Activated CD4-positive, alpha-beta T cell treated with anti-CD3 and anti-CD28 coated beads for 24 hours (primary cell): ENCODE data around the gene IGSF5.
"Not testable (repeated sequence)": the region's sequence is repeated elsewhere in the genome, so short reads cannot be mapped to it uniquely, and the experiment has no call there.

Experiments
- DNase-seq, 2 donors: peaks; one replicate each; pipeline ENCODE4 v3.0.0-alpha.2; 2020; ENCODE audit warnings: low read depth in 2 of 2

Gene IGSF5

GRCh38 chr21:39744883-39745282 is at the start of gene IGSF5:
Gene IGSF5 (plus strand): TSS chr21:39745183. CDS start chr21:39745510, 327 bp downstream.
- DNase-seq, result not testable (repeated sequence)

- DNase-seq, result no peak
Measured at GRCh38 chr21:39696196-39696595, 48.8 kb upstream of the IGSF5 start.

DNA sequence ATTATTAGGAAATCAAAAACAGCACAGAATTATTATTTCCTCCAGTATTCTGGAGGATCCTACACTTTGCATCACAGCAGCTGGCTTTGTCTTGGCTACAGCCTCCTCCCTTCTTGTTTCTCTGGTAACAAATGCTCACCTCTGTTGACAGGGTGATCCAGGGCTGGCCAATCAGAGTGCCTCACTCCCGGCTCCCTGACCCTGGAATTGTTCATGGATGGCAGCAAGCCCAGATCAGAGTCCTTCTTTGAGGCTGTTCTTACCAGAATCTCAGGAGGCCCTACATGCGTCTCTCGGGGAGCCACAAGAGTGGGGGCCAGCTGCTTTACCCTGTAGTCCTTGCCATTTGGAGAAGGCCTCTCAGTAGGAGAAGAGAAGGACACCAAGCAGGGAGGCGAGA is 48.4 kb upstream of the IGSF5 start:
- DNase-seq, result no peak

DNA sequence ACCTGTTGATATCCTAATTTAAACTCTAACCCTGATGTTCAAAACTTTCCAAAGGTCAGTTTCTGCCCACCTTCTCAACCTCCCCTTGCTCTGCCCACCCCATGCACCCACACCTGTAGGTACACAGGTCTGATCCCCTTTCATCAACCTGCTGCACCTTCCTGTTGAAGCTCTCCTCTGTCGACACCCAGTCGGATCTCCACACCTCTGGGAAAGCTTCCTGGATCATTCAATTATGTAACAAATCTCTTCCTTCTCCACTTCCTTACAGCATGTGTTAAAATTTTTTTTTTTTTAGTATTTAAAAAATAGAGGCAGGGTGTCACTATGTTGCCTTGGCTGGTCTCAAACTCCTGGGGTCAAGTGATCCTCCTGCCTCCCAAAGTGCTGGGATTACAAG is 44.7 kb upstream of the IGSF5 start:
- no peak for DNase-seq

DNA sequence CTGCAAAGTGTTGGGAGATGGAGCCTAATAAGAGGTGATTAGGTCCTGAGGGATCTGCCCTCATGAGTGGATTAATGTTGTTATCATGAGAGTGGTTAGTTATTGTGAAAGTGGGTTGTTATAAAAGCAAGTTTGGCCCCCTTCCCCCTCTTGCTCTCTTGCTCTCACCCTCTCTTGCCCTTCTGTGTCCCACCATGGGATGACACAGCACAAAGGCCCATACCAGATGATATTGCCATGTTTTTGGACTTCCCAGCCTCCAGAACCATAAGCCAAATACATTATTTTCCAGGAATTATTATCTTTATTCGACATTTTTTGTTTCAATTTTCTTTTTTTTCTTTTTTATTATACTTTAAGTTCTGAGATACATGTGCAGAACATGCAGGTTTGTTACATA is 41.4 kb upstream of the IGSF5 start:
- DNase-seq, result no peak

- no peak for DNase-seq
Measured at GRCh38 chr21:39705849-39706248, 39.1 kb upstream of the IGSF5 start.

DNA sequence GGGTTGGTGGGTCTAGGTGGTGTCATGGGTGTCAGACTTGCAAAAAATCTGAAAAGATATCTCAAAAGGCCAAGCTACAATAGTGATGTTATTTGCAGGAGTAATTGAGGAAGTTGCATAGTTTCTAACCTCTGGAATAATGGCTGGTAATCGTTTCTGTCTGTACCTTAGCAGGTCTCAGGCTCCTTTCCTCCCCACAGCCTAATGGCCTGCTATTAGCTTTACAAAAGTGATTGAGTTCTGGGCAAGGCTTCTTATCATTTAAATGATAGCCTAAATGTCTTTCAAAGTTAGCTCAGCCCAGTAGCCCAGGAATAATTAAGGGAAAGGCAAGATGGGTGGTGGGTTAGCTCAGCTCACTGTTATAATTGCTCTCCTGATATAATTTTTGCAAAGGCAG is 37.7 kb upstream of the IGSF5 start:
- no peak for DNase-seq

DNA sequence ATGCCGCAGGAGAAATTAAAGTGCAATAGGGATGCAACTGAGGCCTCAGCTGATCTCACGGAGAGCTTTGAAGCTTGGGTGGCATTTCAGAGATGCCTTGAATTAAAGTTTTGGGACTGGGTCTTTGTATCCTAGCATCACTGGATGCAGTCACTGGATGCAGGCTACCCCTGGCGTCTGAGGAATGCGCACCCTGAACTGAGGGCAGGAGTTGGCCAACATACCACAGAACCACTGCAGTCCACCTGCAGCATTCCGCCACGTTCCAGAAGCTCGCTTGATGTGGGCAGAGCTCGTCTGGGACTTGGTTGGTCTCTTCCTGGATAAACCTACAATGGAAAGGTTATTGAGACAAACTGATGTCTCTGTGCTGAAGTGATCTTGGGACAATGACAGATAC is 34.1 kb upstream of the IGSF5 start:
- no peak for DNase-seq

- no peak for DNase-seq
Measured at GRCh38 chr21:39712273-39712672, 32.7 kb upstream of the IGSF5 start.

DNA sequence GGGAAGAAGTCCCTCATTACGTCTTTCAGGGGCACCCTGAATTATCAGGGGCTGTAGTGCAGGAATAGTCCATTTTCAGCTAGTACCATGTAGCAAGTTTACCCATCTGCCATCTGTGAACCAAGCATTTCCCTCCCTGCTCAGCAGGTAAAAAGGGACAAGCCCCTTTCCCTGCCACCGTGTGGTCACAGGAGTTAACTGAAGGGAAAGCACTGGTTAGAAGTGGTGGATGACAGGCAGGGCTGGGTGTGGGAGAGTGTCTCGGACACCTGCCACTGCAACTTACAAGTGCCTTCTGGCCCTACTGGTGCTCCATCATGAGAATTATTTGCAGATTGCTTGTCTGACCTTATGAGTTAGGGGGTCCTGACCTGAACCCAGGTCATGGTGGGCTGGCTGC is 32.0 kb upstream of the IGSF5 start:
- DNase-seq, result no peak

GRCh38 chr21:39713905-39714304 is 31.1 kb upstream of the IGSF5 start:
- DNase-seq, result no peak

DNA sequence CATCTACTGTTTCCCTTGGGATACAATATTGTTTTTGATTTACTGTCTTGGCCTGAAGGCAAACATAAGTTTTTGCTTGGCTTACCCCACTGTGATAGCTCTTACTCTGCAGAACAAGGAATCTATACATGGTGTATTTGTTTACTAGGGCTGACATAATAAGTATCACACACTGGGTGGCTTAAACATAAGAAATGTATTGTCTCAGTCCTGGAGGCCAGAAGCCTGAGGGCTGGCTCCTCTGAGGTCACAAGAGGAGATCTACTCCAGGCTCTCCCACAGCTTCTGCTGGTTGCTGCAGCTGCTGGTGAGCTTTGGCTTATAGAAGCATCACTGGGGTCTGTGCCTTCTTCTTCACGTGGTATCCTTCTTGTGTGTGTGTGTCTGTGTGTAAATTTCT is 30.7 kb upstream of the IGSF5 start:
- no peak for DNase-seq

- DNase-seq, result peak; percentile 1 to 26
Measured at GRCh38 chr21:39715804-39716397, 29.1 kb upstream of the IGSF5 start.

- no peak for DNase-seq
Measured at GRCh38 chr21:39720126-39720778, 24.7 kb upstream of the IGSF5 start.

DNA sequence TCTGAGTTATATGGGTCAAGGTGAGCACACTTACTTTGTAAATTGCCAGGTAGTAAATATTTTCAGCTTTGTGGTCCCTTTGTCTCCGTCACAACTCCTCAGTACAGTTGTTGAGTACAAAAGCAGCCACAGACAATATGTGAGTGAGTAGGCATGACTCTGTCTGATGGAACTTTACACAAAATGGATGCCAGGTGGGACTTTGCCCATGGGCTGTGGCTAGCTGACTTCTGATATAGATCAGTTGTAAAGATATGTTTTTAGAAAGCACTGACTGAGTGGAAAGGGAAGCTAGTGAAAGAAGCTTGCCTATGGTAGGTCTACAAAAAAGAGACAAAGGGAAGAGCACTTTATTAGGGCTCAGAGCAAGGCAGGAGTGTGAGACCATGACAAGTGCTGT is 23.1 kb upstream of the IGSF5 start:
- no peak for DNase-seq

GRCh38 chr21:39724944-39725343 is 20.0 kb upstream of the IGSF5 start:
- no peak for DNase-seq

GRCh38 chr21:39726133-39726532 is 18.9 kb upstream of the IGSF5 start:
- DNase-seq, result no peak

- no peak for DNase-seq
Measured at GRCh38 chr21:39727401-39728120, 17.4 kb upstream of the IGSF5 start.

DNA sequence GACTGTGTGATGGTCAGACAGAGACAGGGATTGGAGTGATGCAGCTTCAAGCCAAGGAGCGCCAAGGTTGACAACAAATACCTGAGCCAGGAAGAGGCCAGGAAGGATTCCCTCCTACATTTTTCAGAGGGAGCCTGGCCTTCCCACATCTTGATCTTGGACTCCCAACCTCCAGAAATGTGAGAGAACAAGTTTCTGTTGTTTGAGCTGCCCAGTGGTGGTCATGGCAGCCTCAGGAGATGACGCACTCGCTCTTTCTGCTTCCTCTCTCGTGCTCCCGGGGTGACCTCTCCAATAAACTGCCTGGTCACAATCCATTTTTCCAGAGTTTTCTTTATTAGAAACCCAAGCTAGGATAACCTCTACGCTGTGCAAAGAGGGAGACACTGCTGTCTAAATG is 16.6 kb upstream of the IGSF5 start:
- no peak for DNase-seq

DNA sequence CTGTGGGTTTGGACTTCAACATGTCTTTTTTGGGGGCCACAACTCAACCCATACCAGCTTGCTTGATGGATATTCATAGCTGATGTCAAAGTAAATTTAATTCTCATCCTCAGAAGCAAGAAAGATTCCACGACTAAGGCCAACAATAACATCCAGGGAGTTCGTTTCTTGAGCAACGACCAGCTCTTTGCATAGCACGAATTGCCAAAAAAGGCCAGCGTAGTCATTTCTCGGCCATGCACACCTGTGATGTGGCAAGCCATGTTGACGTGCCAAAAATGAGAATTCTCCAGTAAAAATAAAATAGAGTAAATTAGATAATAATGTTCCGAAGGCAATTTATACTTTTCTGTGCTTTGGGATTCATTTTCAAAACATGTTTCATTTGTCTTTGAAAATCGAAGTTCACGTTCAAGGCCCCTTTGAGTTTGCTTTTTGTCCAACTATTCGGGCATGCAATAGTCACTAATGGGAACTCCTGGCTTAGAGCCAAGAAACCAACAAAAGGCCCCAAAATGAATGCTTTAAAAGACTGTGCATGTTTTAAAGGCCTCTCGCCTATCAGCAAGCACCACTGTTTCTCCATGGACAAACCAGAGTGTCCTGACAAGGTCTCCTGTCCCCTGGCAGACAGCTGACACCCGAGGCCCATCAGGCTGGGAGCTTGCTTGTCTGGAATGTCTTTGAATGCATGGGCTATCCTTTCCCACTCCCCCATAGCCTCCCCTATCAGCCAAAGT is 14.4 kb upstream of the IGSF5 start:
- DNase-seq, result no peak

DNA sequence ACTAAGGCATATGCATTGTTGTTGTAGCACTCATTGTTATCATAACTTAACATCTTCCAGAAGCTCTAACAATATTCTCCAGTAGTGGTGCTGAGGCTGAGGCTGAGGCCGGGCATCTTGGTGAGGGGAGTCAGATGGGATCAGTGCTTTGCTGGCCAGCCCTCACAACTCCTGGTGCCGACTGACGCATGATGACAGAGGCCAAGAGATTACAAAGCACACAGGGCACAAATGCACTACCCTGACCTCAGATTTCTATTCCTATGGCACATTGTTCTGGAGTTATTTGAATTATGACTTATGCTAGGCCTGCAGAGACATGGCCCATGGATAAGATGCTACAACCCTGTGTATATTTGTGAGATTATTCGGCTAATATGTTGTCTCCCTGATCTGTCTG is 8.3 kb upstream of the IGSF5 start:
- DNase-seq, result no peak

- no peak for DNase-seq
Measured at GRCh38 chr21:39737376-39738000, 7.5 kb upstream of the IGSF5 start.
